Omental fat pad (tissue), 4 donors: ENCODE results near the gene KCNQ1. TPM values are rescaled to one million over a fixed set of nuclear protein-coding genes. Genes with fewer than 3 reads are reported as not detected.

Experiments used
- ATAC-seq: fragments of 150-250 bp; one replicate; pipeline ENCODE4 v1.9.1; 2016; ENCODE audit warnings: mild to moderate bottlenecking, moderate library complexity; ENCODE audit not compliant: low FRiP score
- DNase-seq: peaks from one replicate; pipeline ENCODE4 v3.0.0-alpha.2; 2019; ENCODE audit warnings: low spot score
- small RNA-seq: library from RNA; depleted of rRNA; stranded (forward); fragments of <200 nt; gene quantifications from one replicate; pipeline ENCODE3, GENCODE V24; 2016
- total RNA-seq, 4 donors: library from RNA; depleted of rRNA; stranded (reverse); fragments of >200 nt; gene quantifications; one replicate each; pipeline ENCODE4 v1.1.0, GENCODE V29; 2016
- TF ChIP-seq, protein P1 (sequence below), 3 donors: fragments of 450-650 bp; IDR thresholded peaks; one replicate each; pipeline ENCODE4 v1.5.1; 2016 to 2017; ENCODE audit warnings: antibody characterized with exemption in 3 of 3, mild to moderate bottlenecking in 3 of 3, moderate library complexity in 2 of 3

Gene KCNQ1
- total RNA-seq, 4 donors from 2014 or later: 4.5 to 5.9 (median 5.2) TPM

GRCh38 chr11:2893935-2894334 lies 449.1 kb downstream of the KCNQ1 start:
- ATAC-seq (no peak), DNase-seq (no peak)

GRCh38 chr11:2896047-2896446 lies 451.2 kb downstream of the KCNQ1 start:
- TF ChIP-seq, protein P1, sequence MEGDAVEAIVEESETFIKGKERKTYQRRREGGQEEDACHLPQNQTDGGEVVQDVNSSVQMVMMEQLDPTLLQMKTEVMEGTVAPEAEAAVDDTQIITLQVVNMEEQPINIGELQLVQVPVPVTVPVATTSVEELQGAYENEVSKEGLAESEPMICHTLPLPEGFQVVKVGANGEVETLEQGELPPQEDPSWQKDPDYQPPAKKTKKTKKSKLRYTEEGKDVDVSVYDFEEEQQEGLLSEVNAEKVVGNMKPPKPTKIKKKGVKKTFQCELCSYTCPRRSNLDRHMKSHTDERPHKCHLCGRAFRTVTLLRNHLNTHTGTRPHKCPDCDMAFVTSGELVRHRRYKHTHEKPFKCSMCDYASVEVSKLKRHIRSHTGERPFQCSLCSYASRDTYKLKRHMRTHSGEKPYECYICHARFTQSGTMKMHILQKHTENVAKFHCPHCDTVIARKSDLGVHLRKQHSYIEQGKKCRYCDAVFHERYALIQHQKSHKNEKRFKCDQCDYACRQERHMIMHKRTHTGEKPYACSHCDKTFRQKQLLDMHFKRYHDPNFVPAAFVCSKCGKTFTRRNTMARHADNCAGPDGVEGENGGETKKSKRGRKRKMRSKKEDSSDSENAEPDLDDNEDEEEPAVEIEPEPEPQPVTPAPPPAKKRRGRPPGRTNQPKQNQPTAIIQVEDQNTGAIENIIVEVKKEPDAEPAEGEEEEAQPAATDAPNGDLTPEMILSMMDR (IDR thresholded peaks at IDR 0.05): no peak
- no peak for ATAC-seq
- no peak for DNase-seq

More at GRCh38 chr11:2893935-2894334, 449.1 kb downstream of the KCNQ1 start:
- TF ChIP-seq, protein P1 (IDR thresholded peaks at IDR 0.05): no peak

GRCh38 chr11:2897048-2897447 lies 452.2 kb downstream of the KCNQ1 start:
- TF ChIP-seq, protein P1 (IDR thresholded peaks at IDR 0.05): no peak
- DNase-seq (no peak), ATAC-seq (no peak)

- no peak for ATAC-seq
- no peak for DNase-seq
- TF ChIP-seq, protein P1 (IDR thresholded peaks at IDR 0.05): no peak
These were observed 453.7 kb downstream of the KCNQ1 start for GRCh38 chr11:2898366-2899079.

Small RNA genes within 50 kb of the gene (small RNA-seq; reads per million reads assigned to genes)
- gene AC013791.1 (not detected), gene COX6CP18 (not detected), gene RF01947 (not detected), gene RF01948 (not detected), gene RF01950 (not detected)

Other genes with a start within 250 kb of the KCNQ1 start
- gene ASCL2, start 174.4 kb upstream of the KCNQ1 start, total RNA-seq: 1 to 10 TPM in 1 of 4 donors, under 1 TPM in 1, not detected in 2; 0.24 to 2.6 TPM
- gene C11orf21, start 143.1 kb upstream of the KCNQ1 start, total RNA-seq: 1 to 10 TPM; 1.1 to 2.8 (median 1.2) TPM
- 1 to 10 TPM in 3 of 4 donors, under 1 TPM in 1; 0.19 to 6.4 (median 2.7) TPM for gene TSPAN32, start 143.0 kb upstream of the KCNQ1 start, total RNA-seq
- gene CD81, start 67.7 kb upstream of the KCNQ1 start, total RNA-seq: 100 to 1,000 TPM; 540 to 765 (median 577) TPM
- 10 to 100 TPM; 29.9 to 59.7 (median 33.5) TPM for gene TSSC4, start 44.3 kb upstream of the KCNQ1 start, total RNA-seq
- gene TRPM5, start 494 bp upstream of the KCNQ1 start, total RNA-seq: under 1 TPM in 1 of 4 donors, not detected in 3; 0.63 TPM